ENCODE data around the gene MITF. TPM values are rescaled to one million over a fixed set of nuclear protein-coding genes. Genes with fewer than 3 reads are reported as not detected.

The MITF gene
- total RNA-seq, 4 donors from 2014 or later, result 19.4 to 35.3 (median 21.7) TPM

DNA sequence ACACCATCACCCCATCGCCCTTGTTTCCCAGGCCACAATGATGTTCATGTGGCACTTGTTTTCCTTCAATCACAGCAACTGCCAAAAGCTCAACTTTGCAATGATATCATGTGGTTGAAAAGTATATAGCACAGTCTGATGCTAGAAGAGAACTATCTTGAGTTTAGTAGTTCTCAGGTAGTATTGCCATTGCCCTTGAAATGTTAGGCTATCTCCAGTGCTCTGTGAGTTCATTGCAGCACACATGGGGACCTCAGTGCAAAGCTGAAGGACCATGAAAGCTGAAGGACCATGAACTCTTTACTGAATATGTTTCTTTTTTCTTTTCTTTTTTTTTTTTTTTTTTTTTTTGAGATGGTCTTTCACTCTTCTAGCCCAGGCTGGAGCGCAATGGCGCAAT, 224.4 kb downstream of the MITF start:
- H3K27ac ChIP-seq, result no peak overlapping the region
- no peaks in the 10 kb centered on the region for H3K27me3 ChIP-seq
- H3K9me3 ChIP-seq, result no peaks in the 10 kb centered on the region
- DNase-seq (ENCODE audit: low spot score in 2 of 2), result no peak
- H3K4me1 ChIP-seq, result peaks cover 4% of the 10 kb centered on the region
- H3K36me3 ChIP-seq, result peaks cover 23% of the 10 kb centered on the region
- 96% methylated on average over 2 of the region's 3 CpGs for WGBS
- no peak for TF ChIP-seq POLR2A (IDR thresholded peaks at IDR 0.05)
- TF ChIP-seq, protein P1, sequence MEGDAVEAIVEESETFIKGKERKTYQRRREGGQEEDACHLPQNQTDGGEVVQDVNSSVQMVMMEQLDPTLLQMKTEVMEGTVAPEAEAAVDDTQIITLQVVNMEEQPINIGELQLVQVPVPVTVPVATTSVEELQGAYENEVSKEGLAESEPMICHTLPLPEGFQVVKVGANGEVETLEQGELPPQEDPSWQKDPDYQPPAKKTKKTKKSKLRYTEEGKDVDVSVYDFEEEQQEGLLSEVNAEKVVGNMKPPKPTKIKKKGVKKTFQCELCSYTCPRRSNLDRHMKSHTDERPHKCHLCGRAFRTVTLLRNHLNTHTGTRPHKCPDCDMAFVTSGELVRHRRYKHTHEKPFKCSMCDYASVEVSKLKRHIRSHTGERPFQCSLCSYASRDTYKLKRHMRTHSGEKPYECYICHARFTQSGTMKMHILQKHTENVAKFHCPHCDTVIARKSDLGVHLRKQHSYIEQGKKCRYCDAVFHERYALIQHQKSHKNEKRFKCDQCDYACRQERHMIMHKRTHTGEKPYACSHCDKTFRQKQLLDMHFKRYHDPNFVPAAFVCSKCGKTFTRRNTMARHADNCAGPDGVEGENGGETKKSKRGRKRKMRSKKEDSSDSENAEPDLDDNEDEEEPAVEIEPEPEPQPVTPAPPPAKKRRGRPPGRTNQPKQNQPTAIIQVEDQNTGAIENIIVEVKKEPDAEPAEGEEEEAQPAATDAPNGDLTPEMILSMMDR (IDR thresholded peaks at IDR 0.05), result no peak
- TF ChIP-seq EP300 (IDR thresholded peaks at IDR 0.05), result no peak
- no peak for TF ChIP-seq POLR2AphosphoS5 (IDR thresholded peaks at IDR 0.05)
- H3K4me3 ChIP-seq, result no peak overlapping the region

DNA sequence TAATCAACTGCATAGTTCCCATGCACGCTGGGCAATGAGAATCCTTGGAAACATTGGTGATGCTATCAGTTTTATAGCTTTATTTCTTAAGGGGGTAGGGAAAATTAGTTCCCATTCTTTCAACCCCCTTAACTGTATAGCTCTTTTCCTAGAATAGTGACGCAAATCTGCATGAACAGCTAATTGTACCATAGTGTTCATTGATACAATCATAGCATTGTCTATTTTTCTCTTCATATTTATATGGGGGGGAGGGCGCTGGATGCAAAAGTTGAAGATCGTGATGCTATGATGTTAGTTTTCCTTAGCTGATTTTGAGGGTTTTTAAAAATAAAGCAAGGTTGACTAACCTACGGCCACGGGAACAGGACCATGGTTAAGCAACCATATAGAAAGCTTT, 227.9 kb downstream of the MITF start:
- Histone ChIP-seq H3K4me1 (no peaks in the 10 kb centered on the region), H3K27ac (no peak overlapping the region), H3K4me3 (no peak overlapping the region), H3K27me3 (no peaks in the 10 kb centered on the region), H3K36me3 (peaks cover 6% of the 10 kb centered on the region), H3K9me3 (no peaks in the 10 kb centered on the region)
- WGBS, result 89% methylated on average over 6 of the region's 6 CpGs
- no peak for DNase-seq (ENCODE audit: low spot score in 2 of 2)
- TF ChIP-seq, protein P1 (IDR thresholded peaks at IDR 0.05), result no peak
- TF ChIP-seq POLR2AphosphoS5 (IDR thresholded peaks at IDR 0.05), result no peak
- TF ChIP-seq EP300 (IDR thresholded peaks at IDR 0.05), result no peak
- no peak for TF ChIP-seq POLR2A (IDR thresholded peaks at IDR 0.05)

DNA sequence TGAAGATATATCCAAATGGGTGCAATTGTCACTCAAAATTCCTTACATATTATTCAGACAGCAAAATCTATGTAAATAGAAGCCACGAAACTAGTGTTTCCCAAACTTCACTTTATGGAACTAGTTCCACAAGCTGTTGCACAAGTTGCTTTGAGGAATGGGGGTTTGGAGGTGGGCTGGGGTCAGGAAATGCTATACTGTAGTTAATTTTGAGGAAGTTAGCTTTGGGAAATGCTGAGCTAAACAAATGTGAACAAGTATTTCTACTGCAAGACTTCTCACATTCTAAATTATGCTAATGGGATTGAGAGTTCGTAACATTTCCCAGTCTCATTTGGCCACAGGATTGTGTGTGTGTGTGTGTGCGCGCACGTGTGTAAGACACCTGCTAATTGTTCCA, 231.6 kb downstream of the MITF start:
- DNase-seq (ENCODE audit: low spot score in 2 of 2), result no peak
- Histone ChIP-seq H3K4me1 (no peaks in the 10 kb centered on the region), H3K9me3 (no peaks in the 10 kb centered on the region), H3K27me3 (no peaks in the 10 kb centered on the region), H3K36me3 (no peaks in the 10 kb centered on the region), H3K27ac (no peak overlapping the region), H3K4me3 (no peak overlapping the region)
- 85% methylated on average over 5 of the region's 5 CpGs for whole genome bisulfite sequencing
- TF ChIP-seq, protein P1 (IDR thresholded peaks at IDR 0.05), result no peak
- no peak for TF ChIP-seq POLR2AphosphoS5 (IDR thresholded peaks at IDR 0.05)
- no peak for TF ChIP-seq POLR2A (IDR thresholded peaks at IDR 0.05)

DNA sequence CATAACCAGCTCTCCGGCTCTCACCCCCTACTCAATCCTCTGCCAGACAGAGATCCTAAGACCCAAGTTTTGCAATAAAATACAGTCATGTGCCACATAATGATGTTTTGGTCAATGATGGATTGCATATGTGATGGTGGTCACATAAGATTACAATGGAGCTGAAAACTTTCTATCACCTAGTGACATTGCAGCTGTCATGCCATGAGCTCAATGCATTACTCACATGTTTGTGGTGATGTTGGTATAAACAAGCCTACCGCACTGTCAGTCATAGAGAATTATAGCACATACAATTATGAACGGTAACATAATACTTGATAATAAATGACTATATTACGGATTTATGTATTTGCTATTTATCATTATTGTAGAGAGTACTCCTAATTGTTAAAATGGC, 233.4 kb downstream of the MITF start:
- no peak for DNase-seq (ENCODE audit: low spot score in 2 of 2)
- Histone ChIP-seq H3K4me3 (no peak overlapping the region), H3K27ac (no peak overlapping the region), H3K36me3 (no peaks in the 10 kb centered on the region), H3K27me3 (no peaks in the 10 kb centered on the region), H3K4me1 (no peaks in the 10 kb centered on the region), H3K9me3 (no peaks in the 10 kb centered on the region)
- TF ChIP-seq EP300 (IDR thresholded peaks at IDR 0.05) (no peak), POLR2A (IDR thresholded peaks at IDR 0.05) (no peak), POLR2AphosphoS5 (IDR thresholded peaks at IDR 0.05) (no peak)
- TF ChIP-seq, protein P1 (IDR thresholded peaks at IDR 0.05), result no peak
- 89% methylated on average over 4 of the region's 4 CpGs for WGBS

DNA sequence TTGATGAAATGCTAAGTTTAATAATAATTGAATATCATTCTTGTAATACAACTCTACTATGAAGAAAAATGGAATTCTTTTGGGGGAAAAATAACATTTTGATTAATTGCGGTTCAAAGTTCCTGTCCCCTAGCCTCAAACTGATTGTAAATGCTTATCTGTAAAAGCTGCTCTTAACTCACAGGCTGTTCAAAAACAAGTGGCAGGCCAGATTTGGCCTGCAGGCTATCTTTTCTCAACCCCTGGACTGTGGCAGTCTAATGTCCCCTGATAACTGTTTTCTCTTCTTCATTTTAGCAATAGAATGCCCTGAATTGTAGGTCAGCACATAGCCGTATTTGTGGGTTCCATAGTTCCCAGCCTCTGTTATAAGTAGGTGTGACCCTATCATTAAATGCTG, 236.8 kb downstream of the MITF start:
- Histone ChIP-seq H3K27me3 (no peaks in the 10 kb centered on the region), H3K36me3 (no peaks in the 10 kb centered on the region), H3K27ac (no peak overlapping the region), H3K4me1 (no peaks in the 10 kb centered on the region), H3K9me3 (peaks cover 13% of the 10 kb centered on the region), H3K4me3 (no peak overlapping the region)
- 82% methylated on average over 2 of the region's 2 CpGs for WGBS
- TF ChIP-seq POLR2A (IDR thresholded peaks at IDR 0.05) (no peak), EP300 (IDR thresholded peaks at IDR 0.05) (no peak), POLR2AphosphoS5 (IDR thresholded peaks at IDR 0.05) (no peak)
- TF ChIP-seq, protein P1 (IDR thresholded peaks at IDR 0.05), result no peak
- no peak for DNase-seq (ENCODE audit: low spot score in 2 of 2)

Data from suprapubic skin (tissue), 4 donors.